HEK293 (cell line): ENCODE data around the gene PITPNM3.

Source experiments
- ZBTB21 ChIP-seq: fragments of 450-650 bp; formaldehyde crosslinking; IDR thresholded peaks from 2 replicates; pipeline ENCODE4 v1.5.1; 2017; ENCODE audit warnings: missing biosample characterization, missing genetic modification characterization
- TF ChIP-seq, protein P1 (sequence below): fragments of 450-650 bp; formaldehyde crosslinking; IDR thresholded peaks from 2 replicates; pipeline ENCODE4 v1.5.1; 2016; ENCODE audit warnings: missing biosample characterization, missing genetic modification characterization

DNA sequence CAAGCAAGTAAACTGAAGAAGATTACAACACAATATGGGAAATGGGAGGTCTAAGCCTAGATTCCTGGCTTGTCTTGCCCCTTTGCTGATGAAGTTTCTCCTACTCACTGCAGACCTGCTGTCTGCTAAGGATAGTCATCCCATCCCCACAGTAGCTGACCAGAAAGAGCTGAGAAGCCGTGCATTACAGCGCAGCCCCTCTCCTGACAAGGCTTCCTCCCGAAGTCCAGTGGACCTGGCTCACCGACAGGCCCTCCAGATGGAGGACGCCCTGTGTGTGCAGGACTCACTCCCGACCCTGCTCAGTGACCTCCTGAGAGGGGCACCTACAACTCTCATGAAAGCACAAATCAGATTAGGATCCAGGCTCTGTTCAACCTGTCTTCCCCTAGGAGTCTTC, 48.8 kb upstream of the PITPNM3 start:
- TF ChIP-seq, protein P1, sequence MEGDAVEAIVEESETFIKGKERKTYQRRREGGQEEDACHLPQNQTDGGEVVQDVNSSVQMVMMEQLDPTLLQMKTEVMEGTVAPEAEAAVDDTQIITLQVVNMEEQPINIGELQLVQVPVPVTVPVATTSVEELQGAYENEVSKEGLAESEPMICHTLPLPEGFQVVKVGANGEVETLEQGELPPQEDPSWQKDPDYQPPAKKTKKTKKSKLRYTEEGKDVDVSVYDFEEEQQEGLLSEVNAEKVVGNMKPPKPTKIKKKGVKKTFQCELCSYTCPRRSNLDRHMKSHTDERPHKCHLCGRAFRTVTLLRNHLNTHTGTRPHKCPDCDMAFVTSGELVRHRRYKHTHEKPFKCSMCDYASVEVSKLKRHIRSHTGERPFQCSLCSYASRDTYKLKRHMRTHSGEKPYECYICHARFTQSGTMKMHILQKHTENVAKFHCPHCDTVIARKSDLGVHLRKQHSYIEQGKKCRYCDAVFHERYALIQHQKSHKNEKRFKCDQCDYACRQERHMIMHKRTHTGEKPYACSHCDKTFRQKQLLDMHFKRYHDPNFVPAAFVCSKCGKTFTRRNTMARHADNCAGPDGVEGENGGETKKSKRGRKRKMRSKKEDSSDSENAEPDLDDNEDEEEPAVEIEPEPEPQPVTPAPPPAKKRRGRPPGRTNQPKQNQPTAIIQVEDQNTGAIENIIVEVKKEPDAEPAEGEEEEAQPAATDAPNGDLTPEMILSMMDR (tag by site-specific recombination), result no peak
- no peak for TF ChIP-seq ZBTB21 (tag by site-specific recombination)
